KG1 (cell line): Measurements from ENCODE around the gene CD3E.
A peak's percentile ranks its signal among the peaks of the same experiment; 100 is the strongest.

Source experiments
- DNase-seq: peaks from one replicate; lab custom pipeline; 2025; lab: John Stamatoyannopoulos, UW

The CD3E gene

DNA sequence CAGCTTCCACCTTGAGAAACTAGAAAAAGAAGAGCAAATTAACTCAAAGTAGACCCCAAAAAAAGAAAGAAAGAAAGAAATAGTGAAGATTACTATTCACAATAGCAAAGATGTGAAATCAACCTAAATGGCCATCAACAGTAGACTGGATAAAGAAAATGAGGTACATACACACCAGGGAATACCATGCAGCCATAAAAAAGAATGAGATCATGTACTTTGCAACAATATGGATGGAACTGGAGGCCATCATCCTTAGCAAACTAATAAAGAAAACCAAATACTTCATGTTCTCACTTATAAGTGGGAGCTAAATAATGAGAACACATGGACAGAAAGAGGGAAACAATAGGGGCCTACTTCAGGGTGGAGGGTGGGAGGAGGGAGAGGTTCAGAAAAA, 24.2 kb downstream of the CD3E start:
- DNase-seq: no peak

DNA sequence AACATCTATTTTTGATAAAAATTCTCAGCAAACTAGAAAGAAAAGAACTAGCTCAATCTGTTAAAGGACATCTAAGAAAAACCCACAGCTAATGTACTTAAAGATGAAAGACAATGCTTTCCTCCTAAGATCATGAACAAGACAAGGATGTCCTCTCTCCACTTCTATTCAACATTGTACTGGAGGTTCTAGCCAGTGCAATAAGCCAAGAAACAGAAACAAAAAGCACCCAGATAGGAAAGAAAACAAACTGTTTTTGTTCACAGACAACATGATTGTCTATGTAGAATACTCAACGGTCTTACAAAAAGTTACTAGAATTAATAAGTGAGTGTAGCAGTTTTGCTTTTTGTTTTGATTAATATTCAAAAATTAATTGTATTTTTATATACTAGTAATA, 30.2 kb downstream of the CD3E start:
- no peak for DNase-seq

DNA sequence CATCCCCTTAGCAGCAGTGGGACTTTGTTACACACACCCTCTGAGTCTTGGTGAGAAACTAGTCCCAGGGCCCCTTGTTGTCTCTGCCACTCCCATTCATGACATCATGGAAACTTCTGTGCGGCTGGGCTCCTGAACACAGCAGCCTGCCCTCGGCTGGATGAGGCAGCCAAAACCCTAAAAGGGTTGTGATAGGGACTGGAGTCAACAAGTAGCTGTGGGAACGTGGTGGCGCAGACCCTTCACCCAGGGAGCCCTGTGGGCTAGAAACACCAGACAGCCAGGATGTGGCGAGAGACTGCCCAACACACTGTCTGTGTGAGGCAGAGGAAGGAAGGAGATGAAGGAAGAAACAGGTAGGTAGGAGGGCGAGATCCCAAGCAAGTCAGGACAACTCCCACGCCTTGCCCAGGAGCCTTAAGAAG, 34.1 kb downstream of the CD3E start:
- DNase-seq: no peak

DNA sequence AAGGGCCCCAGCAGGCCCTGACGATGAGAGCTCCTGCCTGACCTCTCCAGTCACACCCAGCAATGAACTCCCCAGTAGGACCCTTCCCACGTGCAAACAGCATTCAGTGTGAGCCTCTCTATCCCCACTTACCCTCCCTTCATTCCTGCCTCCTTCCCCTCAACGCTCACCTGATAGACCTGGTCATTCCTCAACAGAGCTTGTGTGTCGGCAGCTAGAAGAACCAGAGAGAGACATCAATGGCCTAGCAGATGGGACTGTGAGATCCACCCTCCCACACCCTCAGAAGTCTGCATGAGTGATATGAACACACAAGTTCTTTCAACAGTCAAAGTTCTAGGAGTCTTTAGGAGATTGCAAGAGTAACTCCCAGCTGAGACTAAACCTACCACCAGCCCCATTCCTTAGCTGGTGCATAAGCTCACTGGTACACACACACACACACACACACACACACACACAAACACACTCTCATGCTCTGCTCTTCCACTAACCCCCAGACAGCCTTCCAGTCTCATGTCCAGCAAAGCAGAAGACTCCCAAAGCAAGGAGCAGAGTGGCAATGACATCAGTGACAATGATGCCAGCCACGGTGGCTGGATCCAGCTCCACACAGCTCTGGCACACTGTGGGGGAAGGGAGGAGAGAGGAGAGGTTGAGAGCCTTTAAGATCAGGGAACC, 34.9 kb downstream of the CD3E start:
- no peak for DNase-seq

DNA sequence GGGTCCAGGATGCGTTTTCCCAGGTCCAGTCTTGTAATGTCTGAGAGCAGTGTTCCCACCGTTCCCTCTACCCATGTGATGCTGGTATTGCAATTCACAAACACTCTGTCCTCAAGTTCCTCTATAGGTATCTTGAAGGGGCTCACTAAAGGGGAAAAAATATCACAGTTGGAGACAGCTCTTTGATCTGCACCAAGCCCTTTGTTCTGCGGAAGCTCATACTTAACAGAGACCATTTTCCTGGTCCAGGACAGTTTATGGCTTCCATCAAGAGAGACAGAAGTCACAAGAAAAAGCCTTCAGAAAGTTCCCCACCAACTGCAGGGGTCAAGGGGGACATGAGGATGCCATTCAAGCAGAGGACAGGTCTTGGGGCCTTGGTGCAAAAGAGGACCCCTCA, 35.9 kb downstream of the CD3E start:
- no peak for DNase-seq

DNA sequence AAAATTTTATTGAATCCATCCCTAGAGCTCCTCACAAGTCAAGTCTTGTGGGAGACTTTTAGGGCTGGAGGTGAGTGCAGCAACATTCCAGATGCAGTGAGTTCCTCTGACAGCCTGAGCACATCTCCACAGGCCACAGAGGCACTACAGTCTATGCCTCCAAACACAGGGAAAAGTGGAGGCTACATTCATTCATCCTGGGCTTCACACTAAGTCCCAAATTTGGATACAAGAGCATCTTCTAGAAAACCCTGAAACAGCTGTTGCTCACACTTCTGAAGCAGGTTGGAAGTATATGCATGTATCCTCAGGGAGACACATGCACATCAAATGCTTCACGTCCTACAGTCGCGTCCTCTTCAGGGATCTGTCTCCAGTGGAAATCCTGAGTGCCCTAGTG, 36.7 kb downstream of the CD3E start:
- no peak for DNase-seq

DNA sequence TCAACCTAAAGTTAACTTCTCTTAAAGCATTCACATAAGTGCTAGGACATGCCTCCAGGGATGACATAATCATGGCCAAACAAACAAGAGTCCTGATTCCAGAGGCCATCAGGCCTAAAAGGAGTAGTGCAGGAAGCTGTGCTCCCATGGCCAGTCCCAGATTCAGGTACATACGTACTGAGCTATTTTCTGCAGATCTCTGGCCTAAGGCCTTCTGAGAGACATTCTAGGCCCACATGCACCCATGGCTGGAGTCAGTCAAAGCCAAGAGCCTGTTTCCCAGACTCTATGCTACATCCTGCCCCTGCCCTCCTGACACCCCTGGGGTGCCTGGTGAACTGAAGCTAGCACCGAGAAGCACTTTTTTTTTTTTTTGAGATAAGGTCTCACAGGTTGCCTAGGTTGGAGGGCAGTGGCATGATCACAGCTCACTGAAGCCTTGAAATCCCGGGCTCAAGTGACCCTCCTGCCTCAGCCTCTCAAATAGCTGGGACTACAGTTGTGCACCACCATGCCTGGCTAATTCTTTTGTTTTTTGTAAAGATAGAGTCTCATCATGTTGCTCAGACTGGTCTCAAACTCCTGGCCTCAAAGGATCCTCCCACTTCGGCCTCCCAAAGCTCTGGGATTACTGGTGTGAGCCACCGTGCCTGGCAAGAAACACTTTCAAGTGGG, 37.4 kb downstream of the CD3E start:
- no peak for DNase-seq

DNA sequence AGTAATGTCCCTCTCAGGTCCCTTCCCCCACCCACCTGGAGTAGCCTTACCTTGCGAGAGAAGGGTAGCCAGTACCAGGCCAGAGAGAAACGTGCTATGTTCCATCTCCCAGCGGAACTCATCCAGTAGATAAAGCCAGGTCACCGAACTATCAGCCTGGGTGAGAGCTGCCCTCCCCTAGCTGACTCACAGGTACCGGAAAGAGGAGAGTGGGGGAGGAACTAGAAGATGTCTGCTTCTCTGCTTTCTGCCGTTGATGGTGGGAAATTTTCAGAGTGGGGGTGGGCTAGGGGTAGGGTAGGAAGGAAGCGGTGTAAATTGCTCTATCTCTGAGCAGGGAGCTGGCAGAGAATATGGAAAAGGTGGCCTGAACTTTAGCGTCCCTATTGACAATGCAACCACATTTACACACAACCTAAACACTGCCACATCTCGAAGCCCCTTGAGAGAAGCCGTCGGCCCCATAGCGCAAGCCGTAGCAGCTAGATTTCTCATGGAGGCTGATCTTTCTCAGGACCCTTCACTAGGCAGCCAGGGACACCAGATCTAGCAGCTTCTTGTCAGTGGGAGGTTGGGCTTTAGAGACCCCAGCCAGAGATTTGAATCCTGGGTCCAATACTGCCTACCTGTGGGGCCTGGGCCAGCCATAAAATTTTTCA, 38.1 kb downstream of the CD3E start, which contains the start of gene CD3D:
Gene CD3D (minus strand): TSS at position 203 of the 659 bp plus-strand sequence. CDS start 98 bp downstream, at position 105.
- DNase-seq: no peak

DNA sequence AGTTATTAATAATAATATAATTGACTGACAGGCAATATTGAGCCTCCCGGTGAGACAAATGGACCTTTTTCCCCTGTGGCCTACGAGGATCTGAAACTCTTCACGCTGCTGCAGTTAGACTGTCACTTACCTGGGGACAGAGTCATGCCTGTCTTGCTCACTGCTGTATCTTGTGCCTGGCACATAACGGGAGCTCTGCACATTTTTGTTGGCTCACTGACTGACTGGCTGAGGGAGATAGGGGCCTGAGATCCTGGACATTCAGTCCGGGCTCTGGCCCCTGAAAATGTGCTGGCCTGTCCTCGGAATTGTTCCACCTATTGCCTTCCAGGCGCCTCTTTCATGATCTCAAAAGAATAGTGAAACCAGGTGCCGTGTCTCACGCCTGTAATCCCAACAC, 38.7 kb downstream of the CD3E start:
- DNase-seq: no peak

DNA sequence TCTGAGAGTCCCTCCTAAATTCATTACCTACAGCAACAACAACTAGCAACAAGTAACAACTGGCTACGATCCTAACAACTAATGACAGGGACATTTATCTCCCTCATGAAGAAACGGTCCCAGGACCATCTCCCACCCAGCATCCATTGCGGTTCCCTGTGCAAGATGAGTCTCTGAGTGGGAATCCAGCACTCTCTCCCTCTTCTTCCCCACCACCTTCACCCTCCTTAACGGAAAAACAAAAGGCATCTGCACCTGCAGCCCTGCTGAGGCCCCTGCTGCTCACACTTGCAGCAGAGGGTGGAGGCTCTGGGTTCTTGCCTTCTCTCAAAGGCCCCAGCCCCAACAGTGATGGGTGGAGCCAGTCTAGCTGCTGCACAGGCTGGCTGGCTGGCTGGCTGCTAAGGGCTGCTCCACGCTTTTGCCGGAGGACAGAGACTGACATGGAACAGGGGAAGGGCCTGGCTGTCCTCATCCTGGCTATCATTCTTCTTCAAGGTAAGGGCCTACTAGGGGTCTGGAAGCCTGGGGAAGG, 39.5 kb downstream of the CD3E start, which contains the start of gene CD3G:
Gene CD3G (plus strand): TSS at position 364 of the 535 bp plus-strand sequence. CDS start 80 bp downstream, at position 444.
- DNase-seq: no peak

DNA sequence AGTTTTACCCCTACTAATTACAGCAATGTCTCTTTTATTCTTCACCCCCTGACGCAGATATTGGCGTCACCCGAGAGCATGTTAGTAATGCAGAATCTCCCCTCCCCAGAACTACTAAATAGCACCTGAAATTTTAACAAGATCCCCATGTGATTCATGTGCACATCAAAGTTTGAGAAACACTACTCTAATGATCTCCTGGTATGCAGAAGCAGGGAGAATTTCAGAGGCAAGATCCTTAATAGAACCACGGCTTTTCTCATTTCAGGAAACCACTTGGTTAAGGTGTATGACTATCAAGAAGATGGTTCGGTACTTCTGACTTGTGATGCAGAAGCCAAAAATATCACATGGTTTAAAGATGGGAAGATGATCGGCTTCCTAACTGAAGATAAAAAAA, 44.9 kb downstream of the CD3E start:
- no peak for DNase-seq

DNA sequence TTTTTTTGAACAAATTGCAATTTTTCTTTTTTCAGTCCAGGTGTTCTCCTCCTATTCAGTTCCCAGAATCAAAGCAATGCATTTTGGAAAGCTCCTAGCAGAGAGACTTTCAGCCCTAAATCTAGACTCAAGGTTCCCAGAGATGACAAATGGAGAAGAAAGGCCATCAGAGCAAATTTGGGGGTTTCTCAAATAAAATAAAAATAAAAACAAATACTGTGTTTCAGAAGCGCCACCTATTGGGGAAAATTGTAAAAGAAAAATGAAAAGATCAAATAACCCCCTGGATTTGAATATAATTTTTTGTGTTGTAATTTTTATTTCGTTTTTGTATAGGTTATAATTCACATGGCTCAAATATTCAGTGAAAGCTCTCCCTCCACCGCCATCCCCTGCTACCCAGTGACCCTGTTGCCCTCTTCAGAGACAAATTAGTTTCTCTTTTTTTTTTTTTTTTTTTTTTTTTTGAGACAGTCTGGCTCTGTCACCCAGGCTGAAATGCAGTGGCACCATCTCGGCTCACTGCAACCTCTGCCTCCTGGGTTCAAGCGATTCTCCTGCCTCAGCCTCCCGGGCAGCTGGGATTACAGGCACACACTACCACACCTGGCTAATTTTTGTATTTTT, 48.7 kb downstream of the CD3E start:
- peak; percentile 78 for DNase-seq

DNA sequence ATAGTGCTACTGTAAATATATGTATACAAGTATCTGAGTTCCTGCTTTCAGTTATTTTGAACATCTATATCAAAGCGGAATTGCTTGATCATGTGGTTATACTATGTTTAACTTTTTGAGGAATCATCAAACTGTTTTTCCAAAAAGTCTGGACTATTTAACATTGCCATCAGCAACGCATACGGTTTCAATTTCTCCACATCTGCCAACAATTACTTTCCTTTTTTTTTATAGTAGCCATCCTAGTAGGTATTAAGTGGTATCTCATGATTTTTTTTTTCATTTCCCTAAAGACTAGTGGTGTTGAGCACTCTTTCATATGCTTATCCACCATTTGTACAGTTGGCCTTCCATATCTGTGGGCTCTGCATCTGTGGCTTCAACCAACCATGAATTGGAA, 53.5 kb downstream of the CD3E start:
- DNase-seq: no peak

DNA sequence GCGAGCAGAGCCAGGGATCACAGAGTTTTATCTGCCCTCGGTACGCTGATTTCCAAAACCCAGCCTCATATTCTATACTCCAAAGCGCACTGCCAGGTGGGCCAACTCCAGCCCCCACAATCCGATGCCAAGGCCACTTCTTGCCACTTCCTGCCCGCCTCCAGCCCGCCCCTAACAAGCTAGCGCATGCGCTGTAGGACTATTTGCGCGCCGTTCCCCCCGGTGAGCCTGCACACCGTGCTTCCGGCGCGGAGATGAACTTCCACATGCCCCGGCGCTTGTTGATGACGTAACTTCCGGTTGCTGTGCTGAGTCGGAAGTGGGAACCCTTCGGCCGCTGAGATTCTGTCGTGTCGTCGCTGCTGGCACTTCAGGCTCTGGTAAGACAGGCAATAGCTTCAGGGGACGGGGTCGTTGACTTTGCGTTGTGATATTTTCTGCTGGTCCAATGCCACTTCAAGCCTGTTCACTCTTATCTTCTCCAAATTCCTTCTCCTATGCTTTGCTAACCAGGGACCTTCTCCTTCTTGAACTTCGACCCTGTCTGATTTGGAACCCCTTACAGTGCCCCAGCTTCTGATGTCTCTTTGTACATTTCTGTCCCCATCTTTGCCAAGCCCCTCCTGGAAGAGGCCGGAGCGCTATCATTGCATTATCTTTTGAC, 54.9 kb downstream of the CD3E start, which contains the start of gene UBE4A:
Gene UBE4A (plus strand): TSS at position 306 of the 664 bp plus-strand sequence. CDS start 5,481 bp downstream, outside the sequence.
- peak; percentile 93 for DNase-seq

DNA sequence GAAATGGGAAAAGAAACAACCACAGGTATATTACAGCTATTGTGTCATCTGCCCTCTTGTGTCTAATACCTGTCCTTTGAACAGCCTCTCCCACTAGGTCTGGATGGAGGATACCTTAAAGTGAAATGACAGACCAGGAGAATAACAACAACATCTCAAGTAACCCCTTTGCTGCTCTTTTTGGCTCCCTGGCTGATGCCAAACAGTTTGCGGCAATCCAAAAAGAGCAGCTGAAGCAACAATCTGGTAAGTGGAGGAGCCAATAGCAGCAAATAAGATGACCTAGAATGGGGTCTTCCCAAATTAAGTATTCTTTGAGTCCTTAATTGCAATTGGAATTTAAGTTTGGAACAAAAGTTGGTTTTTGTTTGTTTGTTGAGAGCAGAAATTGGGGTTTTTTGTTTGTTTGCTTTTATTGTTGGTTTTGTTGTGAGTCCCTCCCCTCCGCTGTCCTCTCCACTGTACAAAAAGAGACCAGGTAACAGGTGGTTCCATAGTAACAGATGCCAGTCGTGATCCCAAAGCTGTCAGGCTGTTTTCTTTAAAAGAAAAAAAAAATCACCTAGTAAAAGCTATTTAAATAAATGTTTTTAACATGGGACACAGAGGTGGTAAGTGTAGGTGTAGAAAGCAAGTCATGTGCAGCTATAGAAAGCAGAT, 60.6 kb downstream of the CD3E start:
- no peak for DNase-seq
